GM18499 (cell line): ENCODE data around the gene AMIGO1.

ENCODE experiments used
- ATAC-seq: cut with Tn5 transposase; IDR thresholded peaks from one replicate; pipeline ENCODE4 v1.9.1; 2021; ENCODE audit warnings: moderate number of reproducible peaks; ENCODE audit not compliant: insufficient read depth, unreplicated experiment

The AMIGO1 gene

DNA sequence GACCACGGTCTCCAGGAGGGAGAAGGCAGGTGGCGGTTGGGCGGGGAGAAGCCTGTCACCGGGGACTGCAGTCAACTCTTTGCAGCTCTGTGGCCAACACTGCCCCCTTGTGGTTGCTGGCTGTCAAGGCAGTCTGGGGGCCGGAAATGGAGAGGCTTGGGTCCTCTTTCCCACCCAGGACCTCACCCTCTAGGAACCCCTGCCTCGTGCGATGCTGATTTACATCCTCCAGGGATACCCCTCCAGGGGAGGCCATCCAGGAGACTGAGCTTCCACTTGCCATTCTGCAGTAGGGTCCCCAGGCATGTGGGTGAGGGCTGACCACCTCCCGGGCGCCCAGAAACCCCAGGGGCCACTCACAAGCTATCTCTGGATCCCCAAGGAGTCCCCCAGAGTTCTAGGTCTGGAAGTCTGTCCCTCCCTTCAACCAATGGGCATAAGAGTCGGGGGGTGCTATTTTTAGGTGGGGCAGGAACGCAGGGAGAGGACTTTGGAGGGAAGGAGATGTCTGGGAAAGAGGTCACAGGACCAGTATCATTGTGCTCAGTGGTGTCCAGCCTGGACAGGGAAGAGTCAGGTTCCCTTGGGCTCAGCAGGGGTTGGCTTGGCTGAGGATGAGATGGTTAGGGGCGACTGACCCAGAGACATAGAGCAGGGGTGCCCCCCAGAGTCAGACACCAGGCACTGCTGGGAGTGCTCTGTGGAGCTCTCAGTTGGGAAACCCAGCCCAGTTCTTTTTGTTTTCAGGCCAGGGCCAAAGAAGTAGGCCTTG lies 23.0 kb upstream of the AMIGO1 start:
- no peak for ATAC-seq

DNA sequence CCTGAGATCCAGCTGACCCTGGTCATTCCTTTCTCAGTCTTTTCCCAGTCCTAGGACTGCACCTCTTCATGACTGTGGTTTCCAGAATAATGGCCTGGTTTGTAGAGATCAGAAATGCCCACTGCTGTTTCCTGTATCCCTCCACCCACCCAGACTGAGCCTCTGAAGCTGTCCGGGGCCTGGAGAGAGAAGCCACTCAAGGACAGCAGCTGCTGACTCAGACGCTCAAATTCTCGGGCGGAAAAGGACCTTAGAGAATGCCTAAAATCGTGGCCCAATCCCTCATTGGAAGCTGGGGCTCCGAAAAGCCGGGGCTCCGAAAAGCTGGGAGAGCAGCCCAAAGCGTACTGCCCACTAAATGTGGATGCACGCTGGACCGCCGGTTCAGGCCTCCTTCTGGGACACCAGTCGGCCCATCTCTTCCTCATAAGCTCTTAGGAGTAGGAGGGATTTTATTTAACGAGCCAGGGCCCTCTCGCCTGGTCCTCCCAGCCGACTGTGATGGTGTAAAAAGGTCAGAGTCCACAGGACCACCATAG lies 22.4 kb upstream of the AMIGO1 start:
- no peak for ATAC-seq

DNA sequence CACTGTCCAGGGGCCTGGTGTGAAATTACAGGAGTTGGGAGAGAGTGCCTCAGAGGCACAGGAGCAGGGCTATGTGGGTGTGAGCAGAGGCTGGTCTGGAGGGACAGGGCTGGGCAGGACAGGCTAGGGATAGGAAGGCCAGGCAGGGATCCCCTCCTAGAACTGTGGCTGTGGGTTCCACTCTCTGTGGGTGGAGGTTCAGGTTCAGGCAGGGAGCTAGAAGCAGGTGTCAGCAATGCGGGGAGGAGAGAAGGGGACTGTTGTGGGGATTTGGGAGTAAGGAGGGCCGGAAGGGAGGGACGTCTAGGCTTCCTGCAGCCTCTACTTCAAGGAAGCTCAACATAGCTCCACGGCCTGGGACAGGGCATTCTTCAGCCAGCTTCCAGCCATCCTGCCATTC lies 21.9 kb upstream of the AMIGO1 start:
- ATAC-seq = no peak

DNA sequence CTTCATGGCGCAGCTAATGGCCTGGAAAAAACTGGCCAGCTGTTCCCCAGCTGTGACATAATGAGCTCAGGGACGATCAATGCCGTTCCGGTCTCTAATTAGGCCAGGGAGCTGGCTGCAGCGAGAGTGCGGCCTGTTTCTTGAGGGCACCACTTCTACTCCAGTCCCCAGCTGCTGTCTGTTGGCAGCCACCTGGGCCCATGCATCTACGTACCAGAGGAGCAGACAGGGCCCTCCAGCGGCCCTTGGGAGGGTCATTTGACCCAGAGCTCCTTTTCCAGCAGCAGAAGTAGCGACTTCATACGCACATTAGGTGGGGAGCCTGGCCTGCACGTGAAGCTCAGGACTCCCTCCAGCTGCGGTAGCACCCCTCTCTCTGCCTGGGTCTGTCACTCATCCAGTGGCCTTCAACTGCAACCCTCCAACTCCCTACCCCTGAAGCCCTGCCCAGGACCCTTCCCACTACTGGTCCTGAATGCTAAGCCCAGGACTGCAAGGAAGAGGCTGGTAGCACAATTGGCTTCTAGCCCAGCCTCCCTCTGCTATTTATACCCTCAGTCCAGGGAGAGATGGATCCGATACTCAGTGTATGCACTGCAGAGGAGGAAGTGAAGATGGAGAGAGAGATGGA lies 21.0 kb upstream of the AMIGO1 start:
- ATAC-seq = no peak

DNA sequence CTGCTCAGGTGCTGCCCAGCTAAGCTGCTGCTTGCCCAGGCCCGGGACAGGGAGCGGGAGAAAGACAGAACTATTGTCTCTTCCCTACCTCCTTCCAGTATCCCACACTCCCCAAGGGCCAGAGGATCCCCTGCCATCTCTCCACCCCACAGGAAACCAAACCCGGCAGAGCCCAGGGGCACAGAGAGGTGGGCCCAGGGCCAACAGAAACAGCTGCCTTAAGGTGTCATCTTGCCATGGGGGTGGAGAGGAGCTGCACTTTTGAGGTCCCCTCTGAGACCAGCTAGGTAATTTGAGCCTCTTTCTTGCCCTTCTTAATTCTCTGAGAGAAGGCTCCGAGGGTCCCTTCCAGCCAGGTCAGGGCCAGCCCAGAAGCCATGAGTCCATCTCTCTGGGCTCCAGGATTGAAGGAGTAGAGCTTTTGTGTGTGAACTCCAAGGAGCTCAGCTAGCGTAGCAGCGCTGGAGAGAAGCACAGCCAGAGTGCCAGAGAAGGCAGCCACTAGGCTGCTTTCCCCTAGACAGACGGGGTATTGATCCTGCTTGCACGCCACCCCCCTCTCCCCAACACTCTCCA lies 20.4 kb upstream of the AMIGO1 start:
- ATAC-seq = no peak

DNA sequence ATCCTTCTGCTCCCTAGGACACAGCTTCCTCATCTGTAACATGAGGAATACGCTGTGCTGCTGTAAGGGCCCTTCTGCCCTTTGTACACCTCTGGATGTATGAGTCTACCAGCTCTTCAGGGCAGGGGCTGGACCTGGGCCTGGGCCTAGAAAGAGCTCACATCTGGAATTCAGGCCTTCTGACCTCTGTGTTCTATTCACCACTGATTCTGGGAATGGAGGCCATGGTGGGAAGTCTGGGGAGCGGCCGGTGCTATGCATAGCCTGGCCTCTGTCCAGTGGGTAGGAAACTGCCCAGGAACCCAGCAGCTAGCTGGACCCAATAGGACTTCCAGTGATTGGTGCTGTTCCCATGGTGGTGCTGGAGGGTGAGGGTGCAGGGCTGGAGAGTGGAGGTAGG lies 19.2 kb upstream of the AMIGO1 start:
- ATAC-seq = no peak

DNA sequence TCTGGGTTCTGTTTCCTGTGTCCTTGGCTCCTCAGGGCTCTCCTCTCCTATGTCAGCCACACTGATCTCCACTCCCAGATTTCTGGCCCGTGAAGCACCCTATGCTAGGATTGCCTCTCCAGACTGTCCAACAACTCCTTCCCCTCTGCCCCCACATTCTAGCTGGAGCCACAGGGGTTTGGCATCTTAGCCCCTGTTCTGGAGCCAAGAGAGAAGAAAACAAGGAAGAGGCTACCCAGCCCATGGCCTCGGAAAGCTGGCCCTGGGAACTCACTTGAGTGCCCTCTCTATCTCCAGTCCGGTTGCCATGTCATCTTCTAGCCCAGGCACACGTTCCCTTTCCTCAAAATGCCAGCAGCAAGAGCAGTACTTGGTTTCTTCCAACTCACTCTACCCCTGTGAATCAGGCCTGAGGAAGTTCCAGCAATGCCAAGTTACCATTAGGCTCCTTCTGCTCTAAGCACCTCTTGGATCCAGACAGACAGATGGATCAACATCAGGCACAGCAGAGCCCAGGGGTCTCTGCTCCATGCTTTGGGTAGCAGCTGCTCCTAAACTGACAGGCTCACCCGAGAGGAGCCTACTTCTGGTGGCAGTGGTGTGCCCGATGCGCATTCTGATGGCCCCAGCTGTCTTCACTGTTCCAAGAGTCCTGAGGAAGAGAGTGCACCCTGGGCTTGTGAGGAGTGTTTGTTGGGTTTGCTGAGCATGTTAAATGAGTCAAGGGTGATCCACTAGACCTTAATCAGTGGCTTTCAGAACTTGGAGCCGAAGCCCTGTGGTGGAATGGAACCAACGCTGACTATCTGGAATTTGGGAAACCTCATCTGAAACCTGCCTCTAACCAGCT lies 18.5 kb upstream of the AMIGO1 start:
- no peak for ATAC-seq

DNA sequence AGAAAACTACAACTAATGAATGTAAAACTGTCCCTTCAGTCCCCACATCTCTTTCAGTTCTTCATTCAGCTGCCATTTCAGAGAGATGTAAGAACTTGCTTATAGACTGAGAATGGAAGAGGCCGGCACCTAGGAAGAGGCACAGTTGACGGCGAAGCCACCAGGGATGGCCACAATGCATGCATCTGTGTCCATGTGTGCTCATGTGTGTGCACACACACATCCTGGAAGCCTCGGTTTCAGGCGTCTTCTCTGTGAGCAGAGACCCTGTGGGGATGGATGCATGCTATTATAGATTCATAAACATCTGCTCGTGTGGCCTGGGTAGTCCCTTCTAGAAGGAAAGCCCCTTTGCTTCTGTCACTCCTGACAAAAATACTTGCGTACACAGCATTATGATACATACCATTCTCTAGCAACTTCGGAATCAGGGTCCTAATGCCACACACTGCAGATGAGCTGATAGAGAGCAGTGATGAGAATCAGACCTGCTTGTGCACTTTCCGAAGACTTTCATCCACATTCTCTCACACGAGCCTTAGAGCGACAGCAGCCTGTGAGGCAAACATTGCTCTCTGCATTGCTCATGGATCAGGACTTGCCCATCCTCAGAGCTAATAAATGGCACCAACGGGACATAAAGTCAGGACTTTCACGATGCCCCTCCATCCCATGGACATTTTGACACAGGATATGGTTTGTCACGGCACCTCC lies 17.7 kb upstream of the AMIGO1 start:
- no peak for ATAC-seq

DNA sequence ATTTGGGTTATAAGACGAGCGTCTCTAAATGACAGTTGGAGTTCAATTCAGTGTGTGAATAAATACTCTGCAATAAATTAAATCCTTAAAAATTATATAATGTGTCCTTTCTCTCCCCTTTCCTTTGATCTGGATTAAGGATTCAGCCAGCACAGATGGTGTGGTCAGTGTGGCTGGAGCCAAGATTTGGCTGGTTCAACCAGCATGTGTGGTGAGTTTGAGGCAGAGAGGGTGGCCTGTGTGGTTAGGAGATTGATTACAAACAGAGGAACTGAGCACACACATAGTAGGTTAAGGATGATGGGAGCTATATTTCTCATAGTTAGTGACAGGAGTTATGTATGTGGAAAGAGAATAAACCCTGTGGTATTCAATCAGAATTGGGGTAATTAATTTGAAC lies 14.2 kb upstream of the AMIGO1 start:
- no peak for ATAC-seq

DNA sequence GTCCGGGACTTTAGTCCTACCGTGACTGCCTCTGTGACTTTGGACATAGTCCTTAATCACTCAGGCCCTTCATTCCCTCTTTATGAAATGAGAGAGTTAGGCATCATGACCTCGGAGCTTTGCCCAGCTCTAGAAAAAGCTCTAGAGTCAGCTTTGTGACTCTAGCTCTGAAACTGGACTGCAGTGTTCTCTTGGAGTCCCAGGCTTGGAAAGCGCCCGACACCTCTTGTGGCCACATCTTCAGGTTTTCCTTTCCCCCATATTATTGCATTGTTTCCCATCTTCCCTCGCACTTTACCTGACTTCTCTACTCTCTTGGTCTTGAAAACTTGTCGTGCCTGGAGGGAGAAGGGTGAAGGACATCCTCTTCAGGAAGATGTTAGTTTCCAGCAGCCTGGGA lies 12.5 kb upstream of the AMIGO1 start:
- no peak for ATAC-seq

DNA sequence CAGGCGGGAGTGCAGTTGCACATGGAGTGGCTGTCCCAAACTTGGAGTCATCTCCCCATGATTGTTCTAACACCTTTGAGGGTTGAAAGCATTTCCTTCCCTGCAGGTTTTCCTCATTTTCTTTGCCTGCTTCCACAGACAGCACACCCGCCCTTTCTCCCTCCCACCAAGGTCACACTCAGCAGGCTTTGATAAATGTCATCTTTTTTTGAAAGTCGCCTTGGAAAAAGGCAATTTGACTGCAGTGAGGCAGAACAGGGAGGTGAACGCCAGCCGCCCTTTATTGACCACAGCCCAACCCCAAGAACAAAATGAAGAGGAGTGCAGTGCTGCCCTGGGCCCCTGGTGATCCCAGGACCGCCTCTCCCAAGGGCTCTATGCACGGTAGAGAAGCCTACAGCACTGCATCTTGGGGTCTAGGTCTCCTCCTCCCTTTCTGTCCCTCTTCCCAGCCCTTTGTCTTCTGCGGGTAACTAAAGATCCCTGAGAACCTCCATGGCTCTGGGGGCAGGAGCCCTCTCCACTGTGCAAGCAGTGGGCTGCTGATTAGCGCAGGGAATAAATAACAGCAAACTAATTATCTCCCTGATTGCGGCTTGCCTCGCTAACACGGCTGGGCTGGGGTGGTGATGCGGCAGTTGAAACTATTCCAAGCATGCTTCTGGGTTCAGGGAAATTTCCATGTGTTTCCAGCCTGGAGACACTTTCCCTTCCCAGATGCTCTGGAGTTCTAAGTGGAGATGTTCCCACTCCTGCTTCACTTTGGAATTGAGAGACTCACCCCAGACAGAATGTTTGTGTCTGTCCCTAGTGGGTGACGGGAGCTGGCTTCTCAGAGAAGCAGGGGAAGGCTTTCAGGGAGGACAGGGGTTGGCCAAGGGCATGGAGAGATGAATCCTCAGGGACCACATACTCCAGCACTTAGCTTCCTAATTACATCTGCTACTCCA lies 11.8 kb upstream of the AMIGO1 start:
- ATAC-seq = no peak

DNA sequence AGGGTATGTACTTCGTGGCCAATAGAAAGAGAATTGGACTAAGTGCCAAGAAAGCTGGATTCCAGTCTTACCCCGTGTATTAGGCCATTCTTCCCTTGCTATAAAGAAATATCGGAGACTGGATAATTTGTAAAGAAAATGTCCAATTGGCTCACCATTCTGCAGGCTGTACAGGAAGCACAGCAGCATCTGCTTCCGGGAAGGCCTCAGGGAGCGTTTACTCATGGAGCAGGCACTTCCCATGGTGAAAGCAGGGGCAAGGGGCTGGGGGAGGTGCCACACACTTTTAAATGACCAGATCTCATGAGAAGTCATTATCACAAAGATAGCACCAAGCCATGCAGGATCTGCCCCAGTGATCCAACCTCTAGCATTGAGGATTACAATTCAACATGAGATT lies 7.8 kb upstream of the AMIGO1 start:
- no peak for ATAC-seq

DNA sequence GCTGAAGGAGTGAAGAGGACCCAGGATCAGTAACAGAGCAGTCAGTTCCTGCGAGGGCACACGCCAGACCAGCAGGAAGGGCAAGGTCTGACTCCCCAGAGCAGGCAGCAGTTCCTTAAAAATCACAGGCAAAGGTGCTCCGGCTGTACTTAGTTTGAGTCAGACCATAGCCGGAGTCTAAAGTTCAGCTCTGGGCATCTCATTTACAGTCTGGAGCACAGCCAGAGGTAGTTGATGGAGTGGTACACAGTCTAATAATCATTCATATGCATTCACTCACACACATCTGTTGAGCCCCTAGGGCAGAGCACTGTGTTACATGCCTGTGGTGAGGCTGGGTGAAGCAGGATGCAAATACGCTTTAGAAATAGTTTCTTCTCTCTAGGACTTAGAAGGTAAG lies 7.3 kb upstream of the AMIGO1 start:
- ATAC-seq = no peak

DNA sequence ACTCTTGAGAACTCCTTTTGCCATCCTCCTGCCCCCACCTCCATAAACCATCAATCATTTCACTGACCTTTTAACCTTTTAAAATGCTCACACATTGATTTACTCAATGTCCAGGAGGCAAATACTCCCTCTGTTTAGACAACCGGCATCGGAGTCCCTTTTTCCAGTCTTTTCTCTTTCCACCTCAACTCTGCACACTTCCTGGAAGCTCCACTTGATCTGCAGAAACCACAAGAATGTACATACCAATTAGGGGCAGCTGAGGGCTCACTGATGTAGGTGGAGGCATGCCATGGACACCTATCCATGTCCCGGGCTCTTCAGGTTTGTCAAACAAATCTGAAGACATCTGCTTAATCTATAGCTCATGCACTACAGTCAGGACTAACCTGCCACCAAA lies 5.3 kb upstream of the AMIGO1 start:
- no peak for ATAC-seq

DNA sequence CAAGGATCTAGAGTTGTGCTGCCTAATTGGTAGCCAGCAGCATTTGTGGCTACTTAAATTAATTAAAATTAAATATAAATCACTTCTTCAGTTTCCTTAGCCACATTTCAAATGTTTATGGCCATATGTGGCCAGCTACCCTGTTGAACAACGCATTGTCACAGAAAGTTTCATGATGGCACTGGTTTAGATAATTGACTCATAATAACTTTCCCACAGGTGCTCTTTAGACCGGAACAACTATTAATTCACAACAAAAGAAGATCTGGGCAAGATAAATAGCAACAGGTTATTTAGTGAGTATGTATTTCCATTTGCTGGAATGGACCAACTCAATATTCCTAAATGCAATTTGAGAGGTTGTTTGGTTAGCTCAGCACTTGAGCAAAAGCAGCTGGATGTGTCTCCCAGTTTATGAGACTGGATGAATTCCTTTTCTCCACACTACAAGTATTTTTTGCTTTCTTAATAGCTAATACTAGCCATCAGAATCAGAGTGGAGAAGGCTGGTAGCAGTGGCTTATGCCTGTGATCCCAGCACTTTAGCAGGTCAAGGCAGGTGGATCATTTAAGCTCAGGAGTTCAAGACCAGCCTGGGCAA lies 3.7 kb upstream of the AMIGO1 start:
- no peak for ATAC-seq

DNA sequence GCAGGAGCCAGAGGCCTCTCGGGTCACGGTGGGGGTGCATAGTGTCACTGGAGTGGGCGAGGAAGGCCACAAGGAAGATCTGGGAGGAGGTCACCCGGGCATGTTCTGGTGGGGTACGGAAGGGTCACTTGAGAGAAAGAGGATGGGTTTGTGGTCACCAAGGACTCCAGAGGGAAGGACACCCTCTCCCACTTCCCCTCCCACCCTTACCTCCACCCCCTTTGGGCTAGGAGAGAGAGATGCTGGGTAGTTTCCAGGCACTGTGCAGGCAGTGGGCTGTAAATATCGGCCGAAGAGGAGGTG lies 703 bp downstream of the AMIGO1 start:
- ATAC-seq = no peak

DNA sequence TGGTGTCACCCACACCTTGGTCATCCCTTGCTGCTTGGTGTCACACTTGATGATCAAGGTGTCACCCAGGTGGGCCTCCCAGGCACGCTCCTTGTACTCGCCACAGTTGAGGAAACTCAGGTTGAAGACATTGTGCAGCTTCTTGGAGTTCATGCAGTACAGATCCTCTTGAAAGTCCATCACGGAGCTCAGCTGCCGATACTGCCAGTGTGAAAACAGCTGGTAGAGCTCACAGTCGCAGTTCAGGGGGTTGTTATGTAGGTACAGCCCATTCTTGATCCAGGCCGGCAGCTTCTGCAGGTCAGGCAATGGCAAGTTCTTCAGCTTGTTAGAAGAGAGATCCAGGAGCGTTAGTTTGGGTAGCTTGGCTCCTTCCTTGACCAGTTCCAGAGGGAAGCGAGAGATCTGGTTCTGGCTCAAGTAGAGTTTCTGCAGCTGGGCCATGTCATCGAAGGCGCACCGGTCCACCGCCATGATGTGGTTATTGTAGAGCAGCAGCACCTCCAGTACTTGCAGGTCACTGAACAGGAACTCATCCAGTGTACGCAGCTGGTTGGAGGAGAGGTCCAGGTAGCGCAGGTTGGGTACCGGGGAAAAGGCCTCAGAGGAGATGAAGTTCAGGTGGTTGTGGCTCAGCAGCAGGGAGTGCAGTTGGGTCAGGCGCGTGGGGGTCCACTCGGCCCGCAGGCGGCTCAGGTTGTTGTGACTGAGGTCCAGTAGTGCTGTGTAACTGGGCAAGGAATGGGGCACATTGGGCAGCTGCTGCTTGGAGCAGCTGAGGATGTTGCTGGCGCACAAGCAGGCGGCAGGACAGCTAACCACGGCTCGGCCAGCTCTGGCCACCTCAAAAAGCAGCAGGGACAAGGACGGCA lies 1.3 kb downstream of the AMIGO1 start:
- no peak for ATAC-seq

DNA sequence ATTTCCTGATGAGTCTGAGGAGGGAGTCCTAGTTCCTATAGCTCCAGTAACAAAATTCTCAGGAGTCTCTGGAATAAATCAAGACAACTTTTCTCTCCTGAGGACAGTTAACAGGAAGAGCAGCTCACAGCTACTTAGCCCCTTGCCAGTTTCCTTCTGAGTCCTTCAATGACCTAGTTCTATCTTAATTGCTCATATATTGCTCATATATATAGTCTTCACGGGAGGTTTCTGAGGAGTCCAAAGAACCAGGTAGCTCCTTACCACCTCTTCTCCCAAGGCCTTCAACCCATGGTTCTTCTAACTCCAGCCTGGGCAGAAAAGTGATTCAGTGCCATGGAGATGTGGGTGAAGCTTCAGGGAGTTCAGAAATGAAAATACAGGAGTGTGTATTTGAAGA lies 4.6 kb downstream of the AMIGO1 start:
- ATAC-seq = no peak
